ENCODE measurements around the gene NOXO1.
"Not testable (repeated sequence)": the region's sequence is repeated elsewhere in the genome, so short reads cannot be mapped to it uniquely, and the experiment has no call there.

The NOXO1 gene

GRCh38 chr16:1962161-1963153 lies 18.8 kb downstream of the NOXO1 start:
- not testable (repeated sequence) for DNase-seq (ENCODE audit: low read depth, low spot score)

- no peak for DNase-seq (ENCODE audit: low read depth, low spot score)
These were observed 19.6 kb downstream of the NOXO1 start for GRCh38 chr16:1961651-1962067.

- DNase-seq (ENCODE audit: low read depth, low spot score) = no peak
These were observed 20.3 kb downstream of the NOXO1 start for GRCh38 chr16:1960665-1961630.

GRCh38 chr16:1959269-1960039 lies 21.8 kb downstream of the NOXO1 start, which contains the start of gene NDUFB10:
NDUFB10 (plus strand) TSS chr16:1959538; CDS start chr16:1959625, 87 bp downstream.
- DNase-seq (ENCODE audit: low read depth, low spot score) = no peak

- DNase-seq (ENCODE audit: low read depth, low spot score) = no peak
These were observed 22.5 kb downstream of the NOXO1 start for GRCh38 chr16:1958715-1959268.

- DNase-seq (ENCODE audit: low read depth, low spot score) = not testable (repeated sequence)
These were observed 23.2 kb downstream of the NOXO1 start for GRCh38 chr16:1958143-1958491.

GRCh38 chr16:1957434-1958142 lies 23.7 kb downstream of the NOXO1 start:
- DNase-seq (ENCODE audit: low read depth, low spot score) = not testable (repeated sequence)

GRCh38 chr16:1953734-1954133 lies 27.5 kb downstream of the NOXO1 start:
- DNase-seq (ENCODE audit: low read depth, low spot score) = no peak

- no peak for DNase-seq (ENCODE audit: low read depth, low spot score)
These were observed 30.7 kb downstream of the NOXO1 start for GRCh38 chr16:1950559-1950958.

GRCh38 chr16:1950047-1950446 lies 31.2 kb downstream of the NOXO1 start:
- no peak for DNase-seq (ENCODE audit: low read depth, low spot score)

GRCh38 chr16:1949507-1949906 lies 31.8 kb downstream of the NOXO1 start:
- no peak for DNase-seq (ENCODE audit: low read depth, low spot score)

GRCh38 chr16:1947369-1947670 lies 33.9 kb downstream of the NOXO1 start:
- no peak for DNase-seq (ENCODE audit: low read depth, low spot score)

- DNase-seq (ENCODE audit: low read depth, low spot score) = no peak
These were observed 34.5 kb downstream of the NOXO1 start for GRCh38 chr16:1946495-1947368.

GRCh38 chr16:1945559-1946391 lies 35.5 kb downstream of the NOXO1 start:
- DNase-seq (ENCODE audit: low read depth, low spot score) = no peak

GRCh38 chr16:1944612-1945199 lies 36.6 kb downstream of the NOXO1 start:
- DNase-seq (ENCODE audit: low read depth, low spot score) = no peak

GRCh38 chr16:1942810-1943726 lies 38.2 kb downstream of the NOXO1 start, which contains the start of gene MSRB1:
MSRB1 (minus strand) TSS chr16:1943199; CDS start chr16:1943156, 43 bp downstream.
- DNase-seq (ENCODE audit: low read depth, low spot score) = peak; percentile 90

Measured in brain pericyte (primary cell).